H1 (cell line): ENCODE results near the gene HSPA1A. TPM values are rescaled to one million over a fixed set of nuclear protein-coding genes. Genes with fewer than 3 reads are reported as not detected.

Experiments
- CHD2 ChIP-seq: IDR thresholded peaks from 2 replicates; pipeline ENCODE4 v1.6.1; 2012; ENCODE audit warnings: low read length, improper control_type of control experiment
- GABPA ChIP-seq: IDR thresholded peaks from 2 replicates; pipeline ENCODE4 v1.6.1; 2011; ENCODE audit warnings: mild to moderate bottlenecking, low read length, moderate library complexity, borderline replicate concordance; ENCODE audit not compliant: insufficient read depth
- KDM4A ChIP-seq: IDR thresholded peaks from one replicate; pipeline ENCODE4 v1.7.1; 2012; ENCODE audit warnings: low read depth, mild to moderate bottlenecking, moderate library complexity, low read length, inconsistent platforms; ENCODE audit not compliant: severe bottlenecking
- MAFK ChIP-seq: IDR thresholded peaks from 2 replicates; pipeline ENCODE4 v1.6.1; 2012; ENCODE audit warnings: low read depth, mild to moderate bottlenecking, improper control_type of control experiment, low read length
- NANOG ChIP-seq: IDR thresholded peaks from 2 replicates; pipeline ENCODE4 v1.6.1; 2011; ENCODE audit warnings: low read length, low read depth, mild to moderate bottlenecking, inconsistent platforms; ENCODE audit not compliant: insufficient read depth, poor library complexity, severe bottlenecking
- RNF2 ChIP-seq: fragments of 200-900, 300-1000 bp; sonication (generic); IDR thresholded peaks from 2 replicates; pipeline ENCODE4 v1.7.1; 2016; ENCODE audit warnings: borderline replicate concordance, low read depth, mild to moderate bottlenecking, antibody characterized with exemption, low read length; ENCODE audit not compliant: poor library complexity, severe bottlenecking; ENCODE audit errors: missing control alignments
- SRF ChIP-seq: IDR thresholded peaks from 2 replicates; pipeline ENCODE4 v1.6.1; 2011; ENCODE audit warnings: mild to moderate bottlenecking, low read depth, low read length, moderate library complexity
- polyA plus RNA-seq, 7 experiments: library from polyadenylated mRNA; depleted of rRNA in 3 of 7; stranded (reverse) in 5 of 7; unstranded in 2 of 7; fragments of >200 nt in 5 of 7; fragments of 200-250 nt in 2 of 7; gene quantifications; 1 replicate in 5 of 7; 2 replicates in 1 of 7; 4 replicates in 1 of 7; pipeline versions ENCODE4 v1.2.1 to v1.2.3, GENCODE V29; 2011 to 2013; ENCODE audit warnings: missing spikeins in 2 of 7, mixed read lengths in 2 of 7
- total RNA-seq: library from RNA; stranded (reverse); fragmentation: NEBNext Ultra II Directional; extraction: Animal tissue kit (Norgen Biotek cat#: 25700); gene quantifications from 2 replicates; pipeline ENCODE4 v1.2.1, GENCODE V29; 2021
- TF ChIP-seq, protein P1 (sequence below): fragments of 300-600 bp; sonication (generic); IDR thresholded peaks from 2 replicates; pipeline ENCODE4 v1.7.1; 2012; ENCODE audit warnings: low read length, moderate library complexity, mild to moderate bottlenecking, inconsistent platforms; ENCODE audit not compliant: insufficient replicate concordance

The HSPA1A gene
- total and polyA plus RNA-seq, 2 of the 8 experiments (the other 6 are each of a cell fraction or from before 2014, with no cell fraction given): 40.7 to 54.0 TPM

DNA sequence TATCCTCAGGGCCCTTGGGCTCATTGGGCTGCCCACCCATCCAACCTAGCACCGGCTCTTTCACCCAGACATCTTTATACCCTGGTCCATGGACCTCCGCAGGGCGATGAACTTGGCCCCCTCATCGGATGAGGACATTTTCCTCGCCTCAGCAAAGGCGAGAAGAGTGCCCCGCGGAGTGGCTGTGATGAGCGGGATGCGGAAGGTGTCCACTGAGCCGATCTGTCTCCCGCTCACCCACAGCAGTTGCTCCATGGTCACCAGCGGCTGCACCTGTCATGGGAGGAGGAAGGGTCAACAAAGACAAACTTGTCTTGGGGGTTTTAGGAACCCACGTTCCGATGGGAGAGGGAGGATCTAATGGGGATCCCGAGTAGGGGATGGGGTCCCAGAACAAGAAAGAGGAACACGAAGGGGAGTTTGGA is 46.6 kb downstream of the HSPA1A start (continued):
- TF ChIP-seq RNF2 (no peak), GABPA (no peak), KDM4A (no peak), CHD2 (no peak), NANOG (no peak), MAFK (no peak), SRF (no peak)
- TF ChIP-seq, protein P1, sequence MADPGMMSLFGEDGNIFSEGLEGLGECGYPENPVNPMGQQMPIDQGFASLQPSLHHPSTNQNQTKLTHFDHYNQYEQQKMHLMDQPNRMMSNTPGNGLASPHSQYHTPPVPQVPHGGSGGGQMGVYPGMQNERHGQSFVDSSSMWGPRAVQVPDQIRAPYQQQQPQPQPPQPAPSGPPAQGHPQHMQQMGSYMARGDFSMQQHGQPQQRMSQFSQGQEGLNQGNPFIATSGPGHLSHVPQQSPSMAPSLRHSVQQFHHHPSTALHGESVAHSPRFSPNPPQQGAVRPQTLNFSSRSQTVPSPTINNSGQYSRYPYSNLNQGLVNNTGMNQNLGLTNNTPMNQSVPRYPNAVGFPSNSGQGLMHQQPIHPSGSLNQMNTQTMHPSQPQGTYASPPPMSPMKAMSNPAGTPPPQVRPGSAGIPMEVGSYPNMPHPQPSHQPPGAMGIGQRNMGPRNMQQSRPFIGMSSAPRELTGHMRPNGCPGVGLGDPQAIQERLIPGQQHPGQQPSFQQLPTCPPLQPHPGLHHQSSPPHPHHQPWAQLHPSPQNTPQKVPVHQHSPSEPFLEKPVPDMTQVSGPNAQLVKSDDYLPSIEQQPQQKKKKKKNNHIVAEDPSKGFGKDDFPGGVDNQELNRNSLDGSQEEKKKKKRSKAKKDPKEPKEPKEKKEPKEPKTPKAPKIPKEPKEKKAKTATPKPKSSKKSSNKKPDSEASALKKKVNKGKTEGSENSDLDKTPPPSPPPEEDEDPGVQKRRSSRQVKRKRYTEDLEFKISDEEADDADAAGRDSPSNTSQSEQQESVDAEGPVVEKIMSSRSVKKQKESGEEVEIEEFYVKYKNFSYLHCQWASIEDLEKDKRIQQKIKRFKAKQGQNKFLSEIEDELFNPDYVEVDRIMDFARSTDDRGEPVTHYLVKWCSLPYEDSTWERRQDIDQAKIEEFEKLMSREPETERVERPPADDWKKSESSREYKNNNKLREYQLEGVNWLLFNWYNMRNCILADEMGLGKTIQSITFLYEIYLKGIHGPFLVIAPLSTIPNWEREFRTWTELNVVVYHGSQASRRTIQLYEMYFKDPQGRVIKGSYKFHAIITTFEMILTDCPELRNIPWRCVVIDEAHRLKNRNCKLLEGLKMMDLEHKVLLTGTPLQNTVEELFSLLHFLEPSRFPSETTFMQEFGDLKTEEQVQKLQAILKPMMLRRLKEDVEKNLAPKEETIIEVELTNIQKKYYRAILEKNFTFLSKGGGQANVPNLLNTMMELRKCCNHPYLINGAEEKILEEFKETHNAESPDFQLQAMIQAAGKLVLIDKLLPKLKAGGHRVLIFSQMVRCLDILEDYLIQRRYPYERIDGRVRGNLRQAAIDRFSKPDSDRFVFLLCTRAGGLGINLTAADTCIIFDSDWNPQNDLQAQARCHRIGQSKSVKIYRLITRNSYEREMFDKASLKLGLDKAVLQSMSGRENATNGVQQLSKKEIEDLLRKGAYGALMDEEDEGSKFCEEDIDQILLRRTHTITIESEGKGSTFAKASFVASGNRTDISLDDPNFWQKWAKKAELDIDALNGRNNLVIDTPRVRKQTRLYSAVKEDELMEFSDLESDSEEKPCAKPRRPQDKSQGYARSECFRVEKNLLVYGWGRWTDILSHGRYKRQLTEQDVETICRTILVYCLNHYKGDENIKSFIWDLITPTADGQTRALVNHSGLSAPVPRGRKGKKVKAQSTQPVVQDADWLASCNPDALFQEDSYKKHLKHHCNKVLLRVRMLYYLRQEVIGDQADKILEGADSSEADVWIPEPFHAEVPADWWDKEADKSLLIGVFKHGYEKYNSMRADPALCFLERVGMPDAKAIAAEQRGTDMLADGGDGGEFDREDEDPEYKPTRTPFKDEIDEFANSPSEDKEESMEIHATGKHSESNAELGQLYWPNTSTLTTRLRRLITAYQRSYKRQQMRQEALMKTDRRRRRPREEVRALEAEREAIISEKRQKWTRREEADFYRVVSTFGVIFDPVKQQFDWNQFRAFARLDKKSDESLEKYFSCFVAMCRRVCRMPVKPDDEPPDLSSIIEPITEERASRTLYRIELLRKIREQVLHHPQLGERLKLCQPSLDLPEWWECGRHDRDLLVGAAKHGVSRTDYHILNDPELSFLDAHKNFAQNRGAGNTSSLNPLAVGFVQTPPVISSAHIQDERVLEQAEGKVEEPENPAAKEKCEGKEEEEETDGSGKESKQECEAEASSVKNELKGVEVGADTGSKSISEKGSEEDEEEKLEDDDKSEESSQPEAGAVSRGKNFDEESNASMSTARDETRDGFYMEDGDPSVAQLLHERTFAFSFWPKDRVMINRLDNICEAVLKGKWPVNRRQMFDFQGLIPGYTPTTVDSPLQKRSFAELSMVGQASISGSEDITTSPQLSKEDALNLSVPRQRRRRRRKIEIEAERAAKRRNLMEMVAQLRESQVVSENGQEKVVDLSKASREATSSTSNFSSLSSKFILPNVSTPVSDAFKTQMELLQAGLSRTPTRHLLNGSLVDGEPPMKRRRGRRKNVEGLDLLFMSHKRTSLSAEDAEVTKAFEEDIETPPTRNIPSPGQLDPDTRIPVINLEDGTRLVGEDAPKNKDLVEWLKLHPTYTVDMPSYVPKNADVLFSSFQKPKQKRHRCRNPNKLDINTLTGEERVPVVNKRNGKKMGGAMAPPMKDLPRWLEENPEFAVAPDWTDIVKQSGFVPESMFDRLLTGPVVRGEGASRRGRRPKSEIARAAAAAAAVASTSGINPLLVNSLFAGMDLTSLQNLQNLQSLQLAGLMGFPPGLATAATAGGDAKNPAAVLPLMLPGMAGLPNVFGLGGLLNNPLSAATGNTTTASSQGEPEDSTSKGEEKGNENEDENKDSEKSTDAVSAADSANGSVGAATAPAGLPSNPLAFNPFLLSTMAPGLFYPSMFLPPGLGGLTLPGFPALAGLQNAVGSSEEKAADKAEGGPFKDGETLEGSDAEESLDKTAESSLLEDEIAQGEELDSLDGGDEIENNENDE: no peak
- TF ChIP-seq, all 59 proteins: peak for 0
